ENCODE data around the gene TPPP.

Gene TPPP

GRCh38 chr5:664343-664993, 28.7 kb downstream of the TPPP start:
- DNase-seq, result no peak

- no peak for DNase-seq
These were observed 29.5 kb downstream of the TPPP start for GRCh38 chr5:663436-664342.

- no peak for DNase-seq
These were observed 30.3 kb downstream of the TPPP start for GRCh38 chr5:662751-663435.

- DNase-seq, result no peak
These were observed 31.0 kb downstream of the TPPP start for GRCh38 chr5:661891-662750.

- no peak for DNase-seq
These were observed 32.6 kb downstream of the TPPP start for GRCh38 chr5:660491-661030.

DNA sequence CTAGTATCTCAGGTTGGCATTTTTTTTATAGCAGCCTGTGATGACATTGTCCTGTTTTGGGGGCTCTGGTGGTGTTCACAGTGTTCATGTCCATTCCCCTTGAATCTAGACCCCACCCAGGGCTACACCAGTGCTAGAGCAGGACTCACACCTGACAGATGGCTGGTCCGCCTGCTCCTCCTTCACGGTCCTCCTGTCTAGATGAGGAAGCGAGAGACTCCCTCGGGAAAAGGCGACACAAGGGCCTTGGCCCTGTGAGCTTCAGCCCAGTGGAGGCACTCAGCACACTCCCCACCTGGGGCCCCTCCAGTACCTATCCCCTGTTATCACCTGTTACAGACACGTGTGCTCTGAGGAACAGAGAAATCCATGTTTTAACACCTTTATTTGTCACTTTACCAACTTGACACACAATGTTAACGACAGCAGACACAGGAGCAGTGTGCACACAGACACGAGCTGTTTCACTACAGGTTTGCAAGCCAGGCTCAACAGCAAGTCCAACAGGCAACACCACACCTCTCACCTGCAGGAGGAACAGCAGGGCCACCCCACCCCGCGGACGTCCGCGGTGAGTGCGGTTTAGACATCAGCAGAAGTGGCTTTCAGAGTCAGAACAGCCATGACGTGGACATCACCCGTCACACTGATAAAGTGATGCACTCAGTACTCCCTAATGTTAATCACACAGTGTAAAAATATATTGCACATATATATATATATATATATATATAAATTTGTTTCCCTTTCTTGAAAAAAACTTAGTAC, 33.5 kb downstream of the TPPP start:
- no peak for DNase-seq

- no peak for DNase-seq
These were observed 35.0 kb downstream of the TPPP start for GRCh38 chr5:658103-658502.

- DNase-seq, result no peak
These were observed 35.6 kb downstream of the TPPP start for GRCh38 chr5:657570-657969.

DNA sequence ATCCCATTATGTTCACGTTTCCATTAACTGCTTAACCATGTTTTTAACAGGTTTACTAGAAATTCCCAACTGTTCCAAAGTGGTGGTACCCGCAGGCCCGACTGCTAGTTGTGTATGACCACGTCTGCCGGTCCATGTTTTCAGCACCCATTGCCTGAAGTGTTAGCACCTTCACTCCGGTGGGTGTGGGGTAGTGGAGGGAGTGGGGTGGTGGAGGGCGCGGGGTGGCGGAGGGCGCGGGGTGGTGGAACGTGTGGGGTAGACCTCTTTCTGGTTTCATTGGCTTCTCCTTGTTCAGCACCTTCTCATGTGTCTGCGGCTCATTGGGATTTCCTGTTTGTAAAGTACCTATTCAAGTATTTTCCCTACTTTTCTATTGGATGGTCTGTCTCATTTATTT, 37.7 kb downstream of the TPPP start:
- no peak for DNase-seq

GRCh38 chr5:654071-654778, 38.9 kb downstream of the TPPP start:
- DNase-seq, result no peak

DNA sequence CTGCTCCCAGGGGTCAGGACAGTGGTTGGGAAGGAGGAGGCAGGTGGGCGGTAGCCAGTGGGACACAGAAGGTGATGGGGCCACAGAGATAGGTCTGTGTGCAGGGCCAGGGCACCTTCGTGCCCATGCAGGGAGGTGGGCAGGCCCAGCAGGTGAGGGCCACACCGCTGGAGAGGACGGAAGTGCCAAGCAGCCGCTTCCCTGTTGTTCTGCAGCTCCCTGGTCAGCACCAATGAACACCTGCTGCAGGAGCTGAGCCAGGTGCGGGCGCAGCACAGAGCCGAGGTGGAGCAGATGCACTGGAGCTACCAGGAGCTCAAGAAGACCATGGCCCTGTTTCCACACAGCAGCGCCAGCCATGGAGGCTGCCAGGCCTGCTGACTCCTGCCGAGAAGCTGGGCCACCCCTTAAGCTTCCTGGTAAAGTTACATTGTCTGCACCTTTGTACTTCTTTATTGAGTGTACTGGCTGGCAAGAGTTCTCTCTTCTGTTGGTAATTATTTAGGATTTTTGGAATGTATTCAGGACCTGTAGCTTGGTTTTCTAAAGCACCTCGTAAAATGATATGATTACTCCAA, 40.3 kb downstream of the TPPP start:
- DNase-seq, result no peak

GRCh38 chr5:652023-652515, 41.1 kb downstream of the TPPP start:
- DNase-seq, result no peak

DNA sequence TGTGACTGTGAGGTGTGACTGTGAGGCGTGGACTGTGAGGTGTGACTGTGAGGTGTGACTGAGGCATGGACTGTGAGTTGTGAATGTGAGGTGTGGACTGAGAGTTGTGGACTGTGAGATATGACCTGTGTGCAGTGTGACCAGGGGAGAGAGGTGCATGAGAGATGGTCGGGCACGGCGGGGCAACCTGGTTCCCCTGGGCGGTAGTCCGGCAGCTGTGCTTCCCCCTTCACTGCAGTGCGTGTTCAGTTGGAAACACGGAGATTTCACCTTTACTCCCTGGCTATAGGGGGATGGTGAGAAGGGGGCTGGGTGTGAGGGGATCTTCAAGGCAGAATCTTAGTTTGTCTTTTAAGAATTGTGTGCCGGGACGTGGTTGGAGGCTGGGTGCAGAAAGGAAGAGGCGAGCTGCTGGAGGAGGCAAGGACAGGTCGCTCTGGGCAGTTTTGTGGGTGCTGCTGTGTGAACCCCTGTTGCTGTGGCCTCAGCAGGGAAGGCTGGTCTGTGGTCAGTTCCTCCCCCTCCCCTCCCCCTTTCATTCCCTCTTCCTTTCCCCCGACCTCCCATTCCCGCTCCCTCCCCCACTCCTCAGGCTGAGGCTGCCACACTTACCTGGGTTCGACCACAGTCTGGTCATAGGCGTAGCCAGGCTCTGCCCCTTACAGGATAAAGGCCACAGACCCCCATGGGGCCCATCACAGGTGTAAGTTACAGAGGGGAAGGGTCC, 41.7 kb downstream of the TPPP start:
- no peak for DNase-seq

- DNase-seq, result no peak
These were observed 45.4 kb downstream of the TPPP start for GRCh38 chr5:647727-648126.

DNA sequence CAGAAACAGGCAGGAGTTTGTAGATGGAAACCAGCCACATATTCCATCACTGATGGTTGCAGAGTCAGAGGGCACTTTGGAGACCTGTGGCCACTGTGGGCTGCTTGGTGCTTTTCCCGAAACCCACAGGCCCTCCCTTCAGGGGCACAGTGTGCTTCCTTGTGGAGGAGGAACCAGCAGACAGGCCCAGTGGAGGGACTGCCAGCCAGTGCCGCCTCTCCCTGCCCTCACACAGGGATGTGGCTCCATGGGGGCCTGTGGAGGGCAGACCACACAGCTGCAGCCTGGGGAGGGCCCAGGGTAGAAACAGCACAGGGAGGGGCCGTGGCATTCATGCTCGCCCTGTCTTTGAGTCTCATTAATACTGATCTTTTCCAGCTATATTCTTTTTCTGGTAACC, 45.8 kb downstream of the TPPP start:
- no peak for DNase-seq

GRCh38 chr5:646396-647201, 46.6 kb downstream of the TPPP start:
- no peak for DNase-seq

GRCh38 chr5:645421-645820, 47.7 kb downstream of the TPPP start:
- DNase-seq, result no peak

- no peak for DNase-seq
These were observed 48.2 kb downstream of the TPPP start for GRCh38 chr5:644971-645370.

DNA sequence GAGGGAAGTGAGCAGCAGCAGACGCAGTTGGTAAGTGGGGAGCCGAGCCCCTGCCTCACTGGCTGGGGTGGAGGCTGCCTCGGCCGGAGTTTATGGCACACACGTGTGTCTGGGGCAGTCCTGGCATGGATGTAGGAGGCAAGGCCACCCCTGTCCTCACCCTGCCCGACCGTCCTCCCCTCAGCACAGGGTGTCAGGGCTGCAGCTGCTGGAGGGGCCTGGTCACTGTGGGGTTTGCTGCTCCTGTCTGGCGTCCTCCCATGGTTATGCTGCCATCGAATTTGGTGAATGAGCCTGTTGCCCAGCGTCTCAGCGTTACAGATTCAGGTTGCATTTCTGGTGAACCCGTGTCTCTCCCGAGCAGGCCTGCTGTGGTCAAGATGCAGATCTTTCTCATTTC, 48.6 kb downstream of the TPPP start:
- DNase-seq, result no peak
